Limb (tissue), 2 donors: ENCODE measurements around the gene ICAM2.
"Not testable (repeated sequence)": the region's sequence is repeated elsewhere in the genome, so short reads cannot be mapped to it uniquely, and the experiment has no call there.

Source experiments
- DNase-seq, 2 donors: peaks; one replicate each; pipeline ENCODE4 v3.0.0-alpha.2; 2016; ENCODE audit errors: extremely low spot score in 2 of 2

ICAM2 gene

GRCh38 chr17:63997341-63998048 is 22.9 kb downstream of the ICAM2 start:
- DNase-seq = no peak

GRCh38 chr17:63996430-63997182 is 23.8 kb downstream of the ICAM2 start:
- no peak for DNase-seq

GRCh38 chr17:63995626-63996025 is 24.8 kb downstream of the ICAM2 start:
- DNase-seq = no peak

GRCh38 chr17:63993368-63993985 is 27.0 kb downstream of the ICAM2 start:
- DNase-seq = no peak

GRCh38 chr17:63991611-63992010 is 28.8 kb downstream of the ICAM2 start:
- DNase-seq = no peak

GRCh38 chr17:63989622-63990345 is 30.6 kb downstream of the ICAM2 start:
- DNase-seq = no peak

GRCh38 chr17:63988741-63989621 is 31.5 kb downstream of the ICAM2 start:
- peak; percentile 58 to 75 for DNase-seq

GRCh38 chr17:63988127-63988478 is 32.3 kb downstream of the ICAM2 start:
- peak in 1 of 2 donors; percentile 30 for DNase-seq

GRCh38 chr17:63987221-63988126 is 33.0 kb downstream of the ICAM2 start:
- DNase-seq = peak in 1 of 2 donors; percentile 24

GRCh38 chr17:63986821-63987220 is 33.6 kb downstream of the ICAM2 start:
- peak in 1 of 2 donors; percentile 18 for DNase-seq

- peak in 1 of 2 donors; percentile 22 for DNase-seq
Observed at GRCh38 chr17:63985387-63986140, 34.9 kb downstream of the ICAM2 start.

- peak in 1 of 2 donors; percentile 61 for DNase-seq
Observed at GRCh38 chr17:63984651-63985386, 35.6 kb downstream of the ICAM2 start.

- peak in 1 of 2 donors; percentile 25 for DNase-seq
Observed at GRCh38 chr17:63984236-63984635, 36.2 kb downstream of the ICAM2 start.

- DNase-seq = no peak
Observed at GRCh38 chr17:63983320-63983719, 37.1 kb downstream of the ICAM2 start.

GRCh38 chr17:63982641-63983040 is 37.8 kb downstream of the ICAM2 start:
- DNase-seq = not testable (repeated sequence)

GRCh38 chr17:63978272-63979200 is 41.9 kb downstream of the ICAM2 start:
- no peak for DNase-seq

GRCh38 chr17:63976702-63977101 is 43.7 kb downstream of the ICAM2 start:
- DNase-seq = no peak
